Measurements from ENCODE around the gene AKNA.

The AKNA gene

DNA sequence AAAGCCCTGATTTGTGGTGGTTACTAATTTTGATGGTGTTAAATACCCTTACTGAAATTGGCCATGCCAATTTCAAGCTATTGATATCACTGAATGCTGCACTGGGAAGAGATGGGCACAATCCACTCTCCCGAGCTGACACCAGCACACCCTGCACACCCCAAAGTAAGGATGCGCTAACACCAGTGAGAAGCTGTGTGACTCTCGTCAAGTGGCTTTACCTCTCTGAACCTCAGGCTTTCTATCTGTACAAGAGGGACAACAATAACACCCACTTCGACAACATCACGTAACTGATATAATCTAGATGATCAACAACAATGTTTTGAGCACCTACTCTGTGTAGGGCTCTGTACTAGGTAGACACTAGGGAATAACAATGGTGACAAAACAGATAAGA is 8.0 kb upstream of the AKNA start:
- no peak for DNase-seq

DNA sequence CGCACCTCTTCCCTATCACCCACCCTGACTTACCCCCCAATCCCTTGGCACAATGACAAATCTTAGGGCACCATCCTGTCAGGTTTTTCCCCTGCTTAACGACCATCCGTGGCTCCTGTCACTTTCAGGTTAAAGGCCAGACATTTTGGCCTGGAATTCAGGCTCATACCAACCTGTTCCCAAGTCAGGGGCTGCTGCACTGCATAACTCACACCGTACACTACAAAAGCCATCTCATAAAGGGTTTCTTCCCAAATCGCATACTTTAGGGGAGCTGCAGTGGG is 7.5 kb upstream of the AKNA start:
- DNase-seq: no peak

DNA sequence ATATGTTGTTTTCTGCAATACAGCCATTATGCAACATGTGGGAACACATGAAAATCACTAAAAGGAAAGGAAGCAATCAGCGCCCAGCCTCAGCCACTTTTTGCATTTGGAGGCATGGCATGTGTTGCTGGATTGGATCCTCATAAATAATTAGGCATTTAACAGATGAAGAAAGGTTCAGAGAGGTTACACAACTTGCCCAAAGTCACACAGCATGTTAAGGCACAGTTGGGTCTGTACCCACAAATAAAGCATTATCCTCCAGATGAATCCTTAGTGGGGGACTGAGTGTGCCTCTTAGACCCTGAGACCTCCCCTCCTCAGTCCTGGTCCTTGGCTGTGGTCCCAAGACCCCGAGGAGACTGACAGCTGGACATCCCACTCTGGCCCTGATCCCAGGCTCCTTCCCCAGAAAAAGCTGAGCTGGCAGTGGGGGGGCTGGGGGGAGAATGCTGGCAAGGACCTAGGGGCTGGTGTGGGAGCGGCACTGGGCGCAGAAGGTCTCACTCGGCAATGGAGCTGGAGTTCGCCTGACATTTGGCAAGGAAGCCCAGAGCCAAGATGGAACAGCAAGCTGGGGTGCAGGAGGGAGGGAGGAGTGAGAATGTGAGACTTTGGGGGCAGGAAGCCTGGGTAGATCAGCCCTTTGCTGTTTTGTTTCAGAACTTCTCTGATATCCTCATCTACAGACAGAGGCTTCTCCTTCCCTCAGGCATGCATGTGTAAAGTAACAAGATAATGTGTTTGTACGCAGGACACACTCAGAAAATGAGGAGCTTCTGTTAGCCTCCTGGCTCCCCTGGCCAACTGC is 6.9 kb upstream of the AKNA start:
- DNase-seq: no peak

- DNase-seq: no peak
Measured at GRCh38 chr9:114392749-114393112, 4.9 kb upstream of the AKNA start.

GRCh38 chr9:114390952-114391351 is 3.2 kb upstream of the AKNA start:
- DNase-seq: peak; percentile 44

- DNase-seq: no peak
Measured at GRCh38 chr9:114389612-114390368, 2.0 kb upstream of the AKNA start.

GRCh38 chr9:114388764-114389375 is 1.1 kb upstream of the AKNA start:
- no peak for DNase-seq

DNA sequence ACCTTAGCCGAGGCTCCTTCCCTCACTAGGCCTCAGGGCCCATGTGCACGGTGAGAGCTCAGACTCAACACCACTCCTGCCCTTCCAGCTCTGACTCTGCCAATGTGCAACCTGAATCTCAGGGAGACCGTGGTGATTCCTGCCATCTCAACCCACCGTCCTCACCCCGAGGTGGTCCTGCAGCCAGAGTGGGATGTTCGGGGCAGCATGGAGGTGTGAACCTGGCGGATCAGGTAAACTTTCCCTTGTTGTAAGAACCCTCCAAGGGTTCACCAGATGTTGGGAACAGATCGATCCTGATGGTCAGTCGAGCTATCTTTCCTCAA is 538 bp upstream of the AKNA start:
- no peak for DNase-seq

DNA sequence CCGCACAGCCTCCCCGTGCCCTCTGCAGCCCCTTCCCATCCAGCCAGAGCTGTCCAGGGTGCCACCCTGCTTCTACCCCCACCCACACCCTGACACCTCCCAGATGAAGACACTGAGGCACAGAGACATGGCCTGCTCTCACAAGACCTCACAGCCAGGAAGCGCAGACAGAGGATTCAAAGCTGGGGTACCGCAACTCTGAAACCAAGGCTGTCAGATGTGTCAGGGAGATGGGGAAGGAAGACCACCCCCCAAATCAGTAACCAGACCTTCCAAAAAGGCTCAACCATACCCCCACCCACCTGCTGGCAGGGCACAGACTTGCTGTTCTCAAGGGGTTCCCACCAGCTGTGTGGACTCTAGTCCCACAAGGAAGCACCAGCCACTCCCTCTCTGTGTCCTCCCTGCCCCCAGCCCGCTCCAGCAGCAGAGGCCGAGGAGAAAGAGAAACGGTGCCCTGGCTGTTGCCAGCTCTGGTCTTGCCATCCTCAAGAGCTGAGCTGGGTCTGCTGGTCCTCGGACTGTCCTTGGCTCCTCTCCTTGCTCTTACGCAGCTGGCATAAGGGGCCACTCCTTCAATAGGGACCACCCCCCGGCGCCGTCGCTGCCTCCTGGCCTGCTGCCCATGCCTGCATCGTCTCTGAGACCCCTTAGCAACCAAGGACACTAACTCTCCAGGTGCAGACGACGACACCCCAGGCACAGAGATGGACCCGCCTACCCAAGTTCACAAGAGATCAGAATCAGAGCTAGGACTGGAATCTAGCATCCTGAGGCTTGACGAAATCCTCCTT is 699 bp downstream of the AKNA start:
- DNase-seq: no peak

- DNase-seq: no peak
Measured at GRCh38 chr9:114386361-114386885, 1.4 kb downstream of the AKNA start.

DNA sequence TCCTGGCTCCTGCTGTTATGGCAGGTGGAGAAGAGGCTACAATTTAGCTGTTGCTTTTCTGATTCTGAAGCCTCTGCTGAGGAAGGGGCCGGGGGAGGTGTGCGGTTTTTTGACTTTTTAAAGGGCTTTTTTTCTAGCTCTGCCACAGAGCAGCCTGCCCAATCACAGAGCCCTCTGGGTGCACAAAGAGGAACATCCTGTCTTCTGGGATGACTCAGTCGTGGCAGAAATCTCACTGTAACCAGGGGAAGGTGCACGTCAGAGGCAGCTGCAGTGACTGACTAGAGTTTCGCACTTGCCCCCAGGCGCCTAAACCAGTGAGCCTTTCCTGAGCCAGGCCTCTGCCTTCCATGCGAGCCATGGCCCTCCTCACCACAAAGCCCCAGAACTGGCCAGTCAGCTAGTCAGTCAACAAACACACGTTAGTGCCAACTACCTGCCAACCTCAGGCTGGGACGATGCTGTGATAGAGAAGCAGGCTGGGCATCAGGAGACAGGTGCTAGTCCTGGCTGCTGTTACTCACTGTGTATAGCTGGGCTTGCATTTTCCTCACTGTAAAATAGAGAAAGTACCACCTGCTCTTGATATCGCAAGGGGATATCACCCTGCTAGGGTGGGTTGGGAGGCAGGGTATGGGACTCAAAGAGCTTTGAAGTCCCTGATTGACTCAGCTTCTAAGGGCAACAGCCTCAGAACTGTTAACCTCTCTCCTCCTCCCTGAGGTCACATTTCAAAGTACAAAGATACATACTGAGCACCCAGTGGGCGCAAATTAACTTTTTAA is 2.2 kb downstream of the AKNA start:
- no peak for DNase-seq

DNA sequence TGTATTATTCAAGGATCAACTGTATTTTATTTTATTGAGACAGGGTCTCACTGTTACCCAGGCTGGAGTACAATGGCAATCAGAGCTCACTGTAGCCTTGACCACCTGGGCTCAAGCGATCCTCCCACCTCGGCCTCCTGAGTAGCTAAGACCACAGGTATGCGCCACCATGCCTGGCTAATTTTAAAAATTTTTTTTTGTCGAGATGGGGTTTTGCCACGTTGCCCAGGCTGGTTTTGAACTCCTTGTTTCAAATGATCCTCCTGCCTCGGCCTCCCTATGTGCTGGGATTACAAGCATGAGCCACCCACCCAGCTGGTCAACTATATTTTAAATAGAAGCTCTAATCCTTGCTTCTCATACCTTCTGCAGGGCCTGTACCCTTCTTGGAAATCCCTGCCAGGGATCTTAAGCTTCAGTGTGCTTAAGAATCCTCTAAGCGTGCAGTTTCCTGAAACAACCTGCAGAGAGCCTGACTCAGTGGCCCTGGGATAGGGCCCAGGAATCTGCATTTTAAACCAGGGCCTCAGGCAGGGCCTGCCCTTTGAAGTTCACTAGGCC is 2.9 kb downstream of the AKNA start:
- no peak for DNase-seq

- no peak for DNase-seq
Measured at GRCh38 chr9:114384341-114384740, 3.4 kb downstream of the AKNA start.

DNA sequence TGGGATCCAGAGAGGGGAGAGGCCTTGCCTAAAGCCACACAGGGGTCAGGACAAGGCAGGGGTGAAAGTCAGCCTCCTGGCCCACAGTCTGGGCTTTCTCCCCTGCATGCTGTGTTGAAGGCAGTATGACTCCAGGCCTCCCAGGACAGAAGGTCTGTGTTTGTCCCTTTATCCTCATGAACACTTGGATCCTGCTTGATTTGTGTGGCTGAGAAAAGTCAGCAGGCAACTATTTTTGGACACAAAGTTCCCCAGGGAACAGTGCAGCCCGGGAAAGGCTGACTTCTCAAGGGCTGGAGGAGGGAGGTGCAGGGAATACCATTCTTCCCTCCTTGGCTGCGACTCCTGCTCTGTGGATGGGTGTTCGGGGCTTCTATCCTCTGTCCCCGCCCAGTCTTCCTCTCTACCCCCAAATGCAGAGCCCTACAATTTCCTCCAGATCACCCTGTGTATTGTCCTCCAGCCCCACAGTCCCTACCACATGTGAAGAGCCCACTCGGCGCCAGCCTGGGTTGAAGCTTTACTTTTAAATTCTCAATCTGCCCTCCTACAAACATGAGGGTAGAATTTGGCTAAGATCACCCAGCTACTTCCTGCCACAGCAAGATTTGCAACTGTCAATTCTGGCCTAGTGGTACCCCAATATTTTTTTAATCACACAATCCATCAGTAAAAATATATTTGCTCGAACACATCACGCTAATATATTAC is 4.1 kb downstream of the AKNA start:
- DNase-seq: no peak

DNA sequence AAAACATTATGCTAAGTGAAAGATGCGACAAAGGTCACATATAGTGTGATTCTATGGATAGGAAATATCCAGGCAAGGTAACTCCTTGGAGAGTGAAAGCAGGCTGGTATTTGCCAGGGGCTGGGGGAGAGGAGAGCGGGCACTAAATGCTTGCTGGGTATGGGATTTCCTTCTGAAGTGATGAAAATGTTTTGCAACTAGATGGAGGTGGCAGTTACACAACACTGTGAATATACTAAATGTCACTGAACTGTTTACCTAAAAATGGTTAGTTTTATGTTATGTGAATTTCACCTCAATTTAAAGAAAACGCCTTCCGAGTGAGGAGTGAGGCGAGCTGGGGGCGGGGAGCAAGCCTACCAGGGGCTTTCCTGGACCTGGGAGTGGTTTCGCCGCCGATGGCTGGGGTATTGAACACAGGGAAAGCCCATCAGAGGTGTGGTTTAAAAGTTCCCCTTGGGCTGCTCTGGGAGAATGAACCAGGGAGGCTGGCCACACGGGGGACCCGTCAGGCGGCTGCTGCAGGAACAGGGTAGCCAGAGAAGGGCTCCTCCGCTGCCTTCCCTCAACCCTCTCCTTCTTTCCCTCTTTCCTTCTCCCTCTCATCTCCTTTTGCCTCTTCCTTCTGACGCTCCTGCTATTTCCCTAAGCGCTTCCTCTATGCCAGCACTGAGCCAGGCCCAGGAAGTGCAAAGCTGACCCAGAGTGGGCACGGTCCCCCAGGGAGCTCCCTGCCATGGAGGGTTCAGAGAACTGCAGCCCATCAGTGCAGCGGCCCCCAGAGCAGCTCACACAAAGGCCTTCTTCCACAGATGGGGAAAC is 4.9 kb downstream of the AKNA start:
- DNase-seq: no peak

GRCh38 chr9:114378883-114379282 is 8.9 kb downstream of the AKNA start:
- no peak for DNase-seq

DNA sequence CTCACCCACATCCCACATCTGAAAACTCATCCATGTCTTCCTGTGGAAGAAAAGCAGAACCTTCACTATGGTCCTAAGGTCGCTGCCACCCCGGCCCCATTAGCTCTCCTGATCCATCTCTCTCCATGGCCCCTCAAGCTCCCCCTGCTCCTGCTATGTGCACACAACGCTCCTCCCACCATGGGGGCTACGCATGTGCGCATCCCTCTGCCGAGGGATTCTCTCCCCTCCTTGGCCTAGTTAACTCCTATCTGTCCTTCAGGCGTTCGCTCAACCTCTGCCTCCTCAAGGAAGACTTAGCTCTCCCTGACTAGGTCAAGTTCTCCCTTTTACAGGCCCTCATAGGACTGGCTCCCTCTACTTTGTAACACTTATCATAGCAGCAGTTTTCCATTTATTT is 9.8 kb downstream of the AKNA start:
- no peak for DNase-seq

DNA sequence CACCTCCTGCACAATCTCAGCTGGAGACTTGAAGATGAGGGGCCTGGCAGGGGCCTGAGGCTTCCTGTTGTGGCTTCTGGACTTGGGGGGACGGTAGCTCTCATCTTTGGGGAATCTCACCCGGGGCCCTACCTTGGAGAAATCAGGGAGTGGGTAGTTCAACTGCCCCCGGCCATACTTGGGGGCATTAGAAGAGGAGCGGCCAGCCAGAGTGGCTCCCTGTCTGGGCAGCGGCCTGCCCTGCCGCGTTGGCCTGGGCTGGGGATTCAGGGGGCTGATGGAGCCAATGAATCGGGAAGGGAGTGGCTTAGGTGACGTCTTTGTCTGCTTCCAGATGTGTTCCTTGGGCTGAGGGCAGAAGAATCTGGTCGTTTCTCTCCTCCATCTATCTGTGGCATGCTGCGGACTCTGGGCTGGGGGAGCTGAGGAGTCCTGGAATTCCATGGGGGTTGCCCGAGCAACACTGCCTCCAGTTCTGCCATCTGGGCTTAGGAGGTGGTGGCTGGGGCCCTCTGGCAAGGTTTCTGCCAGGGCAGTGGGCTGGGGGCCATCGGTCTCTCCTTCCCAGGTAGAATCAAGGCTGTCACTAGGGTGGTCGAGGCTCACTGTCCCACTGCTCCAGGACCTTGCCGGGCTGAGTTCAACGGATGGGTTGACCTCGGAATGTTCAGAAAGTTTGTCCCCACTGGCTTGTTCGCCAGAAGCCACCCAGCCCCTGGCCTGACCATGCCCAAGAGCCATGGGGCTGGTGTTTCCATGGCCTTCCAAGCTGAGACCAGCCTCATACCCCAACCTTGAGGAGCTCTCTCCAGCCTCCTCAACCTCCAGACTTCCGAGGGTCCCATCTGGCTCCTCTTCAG is 11.0 kb downstream of the AKNA start:
- DNase-seq: no peak

DNA sequence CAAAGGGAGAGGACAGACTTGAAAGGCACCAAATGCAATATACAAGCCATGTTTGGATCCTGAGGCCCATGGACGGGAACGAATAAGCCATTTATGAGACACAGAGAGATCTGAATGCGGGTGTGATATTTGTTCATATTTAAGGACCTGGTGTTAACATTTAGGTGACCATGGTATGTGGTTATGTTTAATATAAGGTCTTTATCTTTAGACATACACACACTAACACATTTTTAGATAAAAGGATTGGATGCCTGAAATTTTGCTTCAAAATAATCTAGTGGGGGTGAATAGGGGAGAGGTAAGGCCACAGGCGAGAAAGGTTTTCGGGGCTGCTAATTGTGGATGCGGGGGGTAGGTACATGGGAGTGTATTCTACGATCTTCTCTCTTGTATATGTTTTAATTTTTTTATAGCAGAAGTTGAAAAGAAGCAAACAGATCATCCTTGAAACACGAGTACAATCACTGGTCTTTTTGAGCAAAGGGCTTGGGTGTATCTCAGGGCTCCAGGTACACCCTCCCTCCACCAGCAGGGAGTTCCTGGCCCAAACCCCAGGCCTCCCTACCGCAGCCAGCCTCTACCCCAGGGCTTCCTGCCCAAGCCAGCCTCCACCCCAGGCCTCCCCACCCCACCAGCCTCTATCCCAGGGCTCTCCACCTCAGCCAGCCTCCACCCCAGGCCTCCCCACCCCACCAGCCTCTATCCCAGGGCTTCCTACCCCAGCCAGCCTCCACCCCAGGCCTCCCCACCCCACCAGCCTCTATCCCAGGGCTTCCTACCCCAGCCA is 12.2 kb downstream of the AKNA start:
- DNase-seq: no peak

Measured in COR-L47 (cell line).